Measurements from ENCODE around the gene CACHD1.

Gene CACHD1

DNA sequence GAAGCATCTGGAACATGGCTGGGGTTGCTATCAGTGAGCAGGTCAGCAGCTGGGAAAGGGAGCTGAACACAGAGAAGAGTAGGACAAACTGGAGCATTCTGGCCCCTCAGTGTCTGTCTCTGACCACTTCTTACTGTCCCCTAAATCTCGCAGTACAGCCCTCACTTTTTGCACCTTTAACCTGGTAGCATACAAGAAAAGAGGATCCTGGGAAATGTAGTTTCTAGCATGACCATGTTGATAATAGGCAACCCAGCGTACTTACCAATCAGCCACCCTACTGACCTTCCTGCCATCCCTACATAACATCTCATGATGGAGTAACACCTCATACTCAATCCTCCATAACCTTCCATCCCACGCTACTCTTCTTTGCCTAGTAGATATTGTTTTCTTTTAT, 175.8 kb downstream of the CACHD1 start:
- in situ Hi-C loops (cut with MboI; ENCODE audit: low sequenced_read_pairs) = no loop called here

DNA sequence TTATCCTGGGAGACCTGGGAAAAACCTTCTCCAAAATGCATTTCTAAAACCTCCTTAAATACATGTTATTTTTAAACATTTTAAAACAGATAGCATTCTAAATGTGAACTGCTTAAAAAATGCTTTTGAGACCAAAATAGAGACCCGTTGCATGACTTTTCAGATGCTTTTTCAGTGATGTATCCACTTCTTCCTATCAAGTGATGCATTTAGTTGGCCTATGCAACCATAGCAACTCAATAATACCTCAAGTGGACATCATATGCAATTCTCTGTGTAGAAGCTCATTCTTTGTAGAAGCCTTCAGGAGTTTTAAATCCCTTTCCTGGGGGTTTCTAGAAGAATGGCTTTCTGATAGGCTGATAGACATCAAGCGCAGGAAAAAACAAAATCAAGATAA, 180.5 kb downstream of the CACHD1 start:
- in situ Hi-C loops (cut with MboI; ENCODE audit: low sequenced_read_pairs) = no loop called here

DNA sequence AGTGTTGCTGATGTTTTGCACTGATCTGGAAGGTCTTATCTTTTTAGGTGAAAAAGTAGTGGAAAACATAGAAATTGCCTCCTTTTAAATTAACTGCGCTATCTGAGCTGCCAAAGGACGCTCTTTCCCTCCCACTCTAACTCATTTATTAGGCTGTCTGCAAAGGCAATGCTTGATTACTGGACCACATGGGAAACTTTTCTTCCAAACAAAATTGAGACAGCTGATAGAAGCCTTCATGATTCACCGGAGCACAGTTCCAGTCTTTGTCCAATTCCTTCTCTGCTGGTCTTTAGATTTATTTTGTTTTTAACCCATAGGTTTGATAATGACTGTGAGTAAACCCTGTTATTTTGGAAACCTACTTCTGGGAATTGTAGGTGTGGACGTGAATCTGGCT, 181.9 kb downstream of the CACHD1 start:
- in situ Hi-C loops (cut with MboI; ENCODE audit: low sequenced_read_pairs) = no loop called here

DNA sequence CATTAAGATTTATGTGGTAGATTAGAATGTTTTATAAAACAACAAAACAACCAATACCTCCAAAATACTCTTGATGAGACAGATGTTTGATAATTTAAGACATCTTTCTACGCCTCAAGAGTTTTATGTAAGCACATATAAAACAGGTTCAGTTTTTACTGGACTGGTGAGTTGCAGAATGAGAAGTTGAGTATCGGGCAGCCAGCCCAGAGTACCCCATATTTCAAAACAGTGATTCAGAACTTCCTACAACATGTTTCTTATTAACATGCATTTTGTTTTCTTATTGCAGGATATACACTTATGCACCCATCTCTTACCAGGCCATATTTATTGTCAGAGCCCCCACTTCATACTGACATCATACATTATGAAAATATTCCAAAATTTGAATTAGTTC, 183.5 kb downstream of the CACHD1 start:
- in situ Hi-C loops (cut with MboI; ENCODE audit: low sequenced_read_pairs) = no loop called here

DNA sequence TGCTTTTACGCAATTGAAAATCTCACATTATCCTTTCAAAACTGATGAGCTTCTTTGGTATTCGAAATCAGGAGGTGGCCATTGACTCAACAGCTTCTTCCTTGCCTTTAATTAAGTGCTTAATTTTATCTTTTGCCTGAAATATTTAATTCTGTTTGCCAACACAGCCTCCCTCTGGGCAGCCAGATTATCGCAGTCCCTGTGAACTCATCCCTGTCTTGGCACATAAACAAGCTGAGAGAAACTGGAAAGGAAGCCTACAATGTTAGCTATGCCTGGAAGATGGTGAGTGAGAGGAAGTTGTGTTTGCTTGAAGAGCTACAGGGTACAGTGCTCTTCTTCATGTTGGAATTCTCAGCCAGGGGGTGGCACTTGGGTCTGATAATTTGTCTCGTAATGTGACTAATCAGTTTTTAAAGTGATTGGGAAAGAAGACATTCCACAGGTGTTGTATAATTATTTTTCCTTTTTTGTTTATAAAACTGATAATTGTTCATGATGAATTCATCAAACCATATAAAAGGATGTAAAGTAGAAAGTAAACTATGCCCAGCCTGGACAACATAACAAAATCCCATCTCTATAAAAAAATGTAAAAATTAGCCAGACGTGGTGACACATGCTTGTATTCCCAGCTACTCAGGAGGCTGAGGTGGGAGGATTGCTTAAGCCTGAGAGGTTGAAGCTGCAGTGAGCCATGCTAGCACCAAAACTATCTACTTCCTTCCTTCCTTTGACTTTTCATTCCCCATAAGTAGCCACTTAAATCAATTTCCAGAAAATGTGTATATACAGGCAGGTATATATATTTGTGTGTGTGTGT, 184.8 kb downstream of the CACHD1 start:
- in situ Hi-C loops (cut with MboI; ENCODE audit: low sequenced_read_pairs) = no loop called here

DNA sequence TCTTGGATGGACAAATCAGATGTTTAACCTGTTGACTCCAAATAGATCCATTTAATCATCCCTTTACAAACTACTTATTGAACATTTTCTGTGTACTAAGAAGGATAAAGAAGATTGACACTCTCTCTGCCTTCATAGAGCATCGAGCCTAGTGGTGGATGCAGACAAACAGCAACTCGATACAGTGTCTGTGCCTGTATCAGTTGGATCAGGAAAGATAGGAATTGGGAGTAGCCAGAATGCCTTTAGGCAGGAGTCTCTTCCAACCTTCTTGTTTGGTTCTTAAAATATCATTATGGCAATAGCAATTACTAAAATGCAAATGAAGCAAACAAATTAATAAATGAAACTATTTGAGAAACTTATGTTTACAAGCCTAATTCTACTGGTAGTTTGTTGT, 185.9 kb downstream of the CACHD1 start:
- in situ Hi-C loops (cut with MboI; ENCODE audit: low sequenced_read_pairs) = no loop called here

DNA sequence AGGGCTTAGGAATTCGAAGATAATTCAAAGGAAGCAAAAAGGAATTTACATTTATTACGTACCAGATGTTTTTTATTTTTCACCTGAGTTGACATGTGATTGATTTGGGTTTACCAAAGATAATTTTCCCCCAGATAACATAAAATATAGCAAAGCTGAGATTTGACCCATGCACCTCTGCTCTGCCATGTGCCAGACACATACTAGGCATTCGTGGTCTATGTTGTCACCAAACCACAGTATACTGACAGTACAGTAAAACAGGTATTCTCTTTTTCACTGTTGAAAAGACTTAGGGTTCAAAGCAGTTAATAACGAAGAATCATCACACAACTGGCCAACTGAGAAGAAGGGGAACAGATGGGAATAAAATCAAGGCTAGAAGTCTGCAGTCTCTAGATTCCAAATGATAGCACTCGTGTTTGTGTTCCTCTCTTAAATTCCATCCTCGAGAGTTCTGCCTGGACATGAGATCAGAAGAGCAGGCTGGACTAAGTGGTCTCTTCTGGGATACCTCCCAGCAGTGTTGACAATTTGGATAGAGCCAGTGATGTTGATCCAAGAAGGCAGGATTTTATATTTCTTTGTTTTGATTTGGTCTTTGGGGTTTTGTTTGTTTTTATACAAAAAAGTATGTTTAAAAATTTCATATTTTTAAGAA, 189.7 kb downstream of the CACHD1 start:
- in situ Hi-C loops (cut with MboI; ENCODE audit: low sequenced_read_pairs) = no loop called here

DNA sequence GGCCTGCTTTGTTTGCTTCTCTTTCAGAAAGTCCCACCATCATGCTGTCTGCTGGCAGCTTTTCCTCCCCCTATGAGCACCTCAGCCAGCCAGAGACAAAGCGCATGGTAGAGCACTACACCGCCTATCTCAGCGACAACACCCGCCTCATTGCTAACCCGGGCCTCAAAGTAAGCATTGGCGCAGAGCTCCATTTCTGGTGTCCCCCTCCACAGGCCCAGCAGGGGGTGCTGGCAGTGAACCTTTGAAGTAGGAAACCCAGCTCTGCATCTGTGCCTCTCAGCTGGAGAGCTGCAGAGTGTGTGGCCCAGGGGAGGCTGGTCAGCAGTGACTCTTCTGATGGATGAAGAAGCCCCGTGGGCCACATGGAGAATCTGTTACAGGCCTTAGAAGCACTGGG, 193.7 kb downstream of the CACHD1 start:
- in situ Hi-C loops (cut with MboI; ENCODE audit: low sequenced_read_pairs) = no loop called here

DNA sequence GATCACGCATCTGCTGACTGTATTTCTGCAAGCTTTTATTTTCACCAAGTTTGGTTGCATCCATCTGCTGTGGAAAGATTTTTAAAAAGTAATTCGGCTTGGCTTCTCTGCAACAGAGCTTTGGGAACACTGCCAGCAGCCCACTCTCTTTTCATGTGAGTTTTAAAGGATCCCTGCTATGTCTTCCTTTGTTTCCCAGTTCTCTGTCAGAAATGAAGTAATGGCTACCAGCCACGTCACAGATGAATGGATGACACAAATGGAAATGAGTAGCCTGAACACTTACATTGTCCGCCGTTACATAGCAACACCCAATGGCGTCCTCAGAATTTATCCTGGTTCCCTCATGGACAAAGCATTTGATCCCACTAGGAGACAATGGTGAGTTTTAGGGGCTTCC, 194.4 kb downstream of the CACHD1 start:
- in situ Hi-C loops (cut with MboI; ENCODE audit: low sequenced_read_pairs) = no loop called here

DNA sequence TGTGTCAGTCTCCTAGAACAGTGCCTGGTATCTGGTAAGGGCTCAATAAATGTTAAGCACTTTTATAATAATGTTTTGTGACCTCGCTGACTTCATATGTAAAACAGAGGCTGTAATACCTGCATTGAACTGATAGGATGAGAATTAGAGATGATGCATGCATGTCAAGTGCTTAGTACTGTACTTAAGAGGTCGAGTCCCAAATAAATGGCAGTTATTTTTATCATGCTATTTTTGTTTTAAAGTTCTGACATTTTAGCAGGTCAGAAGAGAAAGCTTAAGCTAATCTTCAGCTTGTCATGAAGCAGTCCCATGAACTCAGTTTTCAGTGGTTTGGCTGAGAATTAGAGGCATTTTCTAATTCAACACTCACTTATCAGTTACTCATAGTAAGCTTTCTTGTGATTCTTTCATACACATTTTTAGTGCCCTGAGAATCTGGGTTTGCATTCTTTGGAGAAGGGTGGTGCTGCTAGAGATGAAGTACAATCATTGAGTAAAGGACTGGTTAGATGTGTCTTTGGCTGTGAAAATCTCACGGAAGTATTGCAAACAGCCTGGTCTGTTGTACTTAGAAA, 199.3 kb downstream of the CACHD1 start:
- in situ Hi-C loops (cut with MboI; ENCODE audit: low sequenced_read_pairs) = no loop called here

DNA sequence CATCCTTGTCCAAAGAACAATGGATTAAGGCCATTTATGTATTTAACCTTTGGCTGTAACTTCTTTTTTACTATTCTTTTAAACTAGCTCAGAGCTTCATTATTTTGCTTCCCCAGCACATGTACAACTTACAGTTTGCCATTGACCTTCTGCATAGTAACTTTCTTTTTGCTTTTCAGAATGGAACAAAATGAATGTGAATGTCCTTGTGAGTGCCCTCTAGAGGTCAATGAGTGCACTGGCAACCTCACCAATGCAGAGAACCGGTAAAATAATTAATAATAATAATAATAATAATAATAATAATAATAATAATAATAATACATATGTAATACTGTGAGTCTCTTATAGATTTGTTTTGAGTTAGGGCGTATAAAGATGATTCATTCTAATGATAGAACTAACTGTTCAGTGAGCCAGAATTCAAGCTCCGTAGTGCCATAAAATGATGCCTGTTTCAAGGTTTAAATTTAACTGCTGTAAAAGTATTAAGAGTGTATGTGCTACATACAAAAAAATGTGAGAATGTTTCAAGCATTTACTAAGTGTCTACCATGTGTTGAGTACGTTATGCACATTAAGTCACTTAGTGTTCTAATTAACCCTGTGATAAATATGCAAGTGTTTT, 205.9 kb downstream of the CACHD1 start:
- in situ Hi-C loops (cut with MboI; ENCODE audit: low sequenced_read_pairs) = no loop called here

DNA sequence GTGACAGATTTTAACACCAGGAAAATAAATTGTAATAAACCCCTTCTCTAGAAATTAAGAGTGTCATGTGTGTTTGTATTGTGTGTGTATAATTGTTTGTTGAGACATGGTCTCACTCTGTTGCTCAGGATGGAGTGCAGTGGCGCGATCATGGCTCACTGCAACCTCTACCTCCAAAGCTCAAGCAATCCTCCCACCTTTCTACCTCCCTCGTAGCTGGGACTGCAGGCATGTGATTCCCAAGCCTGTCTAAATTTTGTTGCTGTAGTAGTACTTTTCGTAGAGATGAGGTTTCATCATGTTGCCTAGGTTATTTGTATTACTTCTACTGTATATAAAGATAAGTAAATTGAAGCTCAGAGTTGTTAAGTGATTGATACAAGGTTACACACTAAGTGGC, 206.5 kb downstream of the CACHD1 start:
- in situ Hi-C loops (cut with MboI; ENCODE audit: low sequenced_read_pairs) = no loop called here

DNA sequence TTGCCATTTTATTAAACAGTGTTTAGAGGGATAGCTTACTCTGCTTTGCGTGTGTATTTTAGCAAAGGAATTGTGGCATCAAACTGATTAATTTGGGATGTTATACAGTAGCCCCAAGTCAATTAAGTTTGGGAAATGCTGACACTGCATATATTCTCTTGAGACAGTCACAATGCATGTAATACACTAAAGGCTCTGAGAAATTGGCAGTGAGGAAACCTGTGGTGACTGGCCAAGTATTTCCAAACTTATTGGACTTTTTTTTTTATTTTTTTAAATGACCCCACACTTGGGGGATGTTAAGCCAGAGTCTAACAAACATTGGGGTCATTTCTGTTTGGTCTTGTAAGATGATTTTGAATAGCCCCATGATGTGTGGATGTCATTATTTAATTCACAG, 207.6 kb downstream of the CACHD1 start:
- in situ Hi-C loops (cut with MboI; ENCODE audit: low sequenced_read_pairs) = no loop called here

DNA sequence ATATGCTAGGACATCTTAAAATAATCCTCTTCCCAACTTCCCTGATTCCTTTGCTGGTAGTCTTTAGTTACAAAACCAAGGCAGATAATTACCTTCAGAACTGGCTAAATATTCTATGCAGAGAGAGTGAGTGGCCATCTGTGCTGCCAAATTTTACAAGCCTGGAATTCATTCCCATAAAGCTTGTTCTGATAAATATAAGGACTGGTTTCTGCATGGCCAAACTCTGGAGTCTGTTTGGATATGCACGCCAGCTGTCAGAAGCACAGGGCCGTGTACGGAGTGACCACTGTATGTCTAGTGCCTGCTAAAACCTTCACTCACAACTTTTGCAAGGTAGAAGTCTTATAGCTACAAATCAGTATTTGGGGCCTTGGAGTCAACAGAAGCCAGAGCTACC, 208.4 kb downstream of the CACHD1 start:
- in situ Hi-C loops (cut with MboI; ENCODE audit: low sequenced_read_pairs) = no loop called here

DNA sequence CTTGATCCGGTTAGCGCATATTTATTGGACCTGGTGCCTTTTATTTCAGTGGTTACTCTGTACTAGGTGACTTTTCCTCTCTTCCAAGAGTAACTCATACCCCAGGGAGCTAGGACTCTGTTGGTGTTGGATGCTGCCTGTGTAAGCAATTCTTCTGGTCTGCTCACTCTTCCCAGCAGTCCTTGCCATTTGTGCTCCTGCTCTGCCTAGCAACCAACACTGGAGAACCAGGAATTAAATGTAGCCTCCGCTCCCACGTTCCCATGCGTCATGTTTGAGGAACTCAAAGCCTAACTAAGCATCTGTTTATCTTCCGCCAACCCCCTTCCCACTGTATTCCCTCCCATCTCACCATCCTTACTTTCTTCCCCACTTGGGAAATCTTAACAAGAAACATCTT, 209.2 kb downstream of the CACHD1 start:
- in situ Hi-C loops (cut with MboI; ENCODE audit: low sequenced_read_pairs) = no loop called here

DNA sequence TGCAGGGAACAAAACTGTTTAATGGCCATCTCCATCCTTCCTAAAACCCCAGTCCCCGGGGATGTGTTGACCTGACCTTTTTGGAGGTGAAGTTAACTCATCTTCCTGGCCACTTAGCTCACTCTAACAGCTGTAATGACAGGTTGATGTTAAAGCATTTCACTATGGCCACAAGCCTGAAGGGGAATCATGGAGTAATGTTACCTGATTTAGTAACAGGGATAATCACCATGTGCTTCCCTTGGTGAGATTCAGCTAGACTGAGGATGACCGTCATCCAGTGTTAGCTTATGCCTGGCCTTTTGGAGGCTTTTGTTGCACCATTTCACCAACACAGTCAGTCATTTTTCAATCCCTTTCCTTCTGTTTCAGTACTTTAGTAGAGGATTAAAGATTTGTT, 210.7 kb downstream of the CACHD1 start:
- in situ Hi-C loops (cut with MboI; ENCODE audit: low sequenced_read_pairs) = no loop called here

DNA sequence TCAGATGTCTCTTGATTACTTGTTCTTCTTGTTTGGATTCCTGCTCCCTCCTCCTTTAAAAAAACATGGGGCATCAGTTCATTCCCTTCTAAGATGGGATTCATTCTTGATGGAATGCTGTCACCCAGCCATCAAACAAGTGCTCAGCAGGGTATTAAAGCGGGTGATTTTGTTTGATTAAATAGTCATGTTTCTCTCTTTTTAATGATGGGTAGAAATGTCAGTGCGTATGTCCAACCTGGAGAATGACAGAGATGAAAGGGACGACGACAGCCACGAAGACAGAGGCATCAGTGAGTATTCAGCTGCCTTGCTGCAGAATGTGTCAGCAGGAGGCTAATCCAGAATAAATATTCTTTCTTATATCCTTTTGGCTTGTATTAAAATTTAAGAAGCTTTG, 211.1 kb downstream of the CACHD1 start:
- in situ Hi-C loops (cut with MboI; ENCODE audit: low sequenced_read_pairs) = no loop called here

DNA sequence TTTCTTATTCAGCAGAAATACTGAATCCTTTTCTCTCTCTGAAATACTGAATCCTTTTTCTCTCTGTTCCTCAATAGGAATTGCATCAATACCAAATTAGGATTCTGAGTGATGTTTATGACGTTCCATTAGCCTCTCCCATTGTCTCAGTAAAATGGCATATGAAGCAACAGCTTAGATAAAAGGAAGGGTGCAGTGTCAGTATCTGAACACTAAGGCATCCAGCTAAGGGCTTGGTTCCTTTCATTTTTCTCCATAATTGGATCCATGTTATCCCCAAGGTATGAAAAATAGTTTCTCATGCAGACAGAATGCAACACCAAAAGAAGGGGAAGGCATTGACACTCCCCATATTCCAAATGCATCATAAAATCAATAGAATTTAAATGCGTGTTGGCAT, 213.5 kb downstream of the CACHD1 start:
- in situ Hi-C loops (cut with MboI; ENCODE audit: low sequenced_read_pairs) = no loop called here

DNA sequence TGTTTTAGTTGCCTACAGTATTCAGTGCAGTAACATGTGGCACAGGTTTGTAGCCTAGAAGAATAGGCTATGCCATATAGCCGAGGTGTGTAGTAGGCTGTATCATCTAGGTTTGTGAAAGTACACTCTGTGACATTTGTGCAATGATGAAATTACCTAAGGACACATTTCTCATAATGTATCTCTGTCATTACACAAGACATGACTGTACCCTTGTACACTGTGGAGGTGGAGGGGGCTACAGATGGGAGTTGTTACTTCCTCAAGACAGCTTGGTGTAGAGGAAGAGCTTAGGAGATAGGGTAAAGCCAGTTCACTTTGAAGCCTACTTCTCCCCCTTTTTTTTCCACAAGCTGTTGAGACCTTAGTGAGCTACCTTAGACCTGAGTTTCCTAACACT, 215.3 kb downstream of the CACHD1 start:
- in situ Hi-C loops (cut with MboI; ENCODE audit: low sequenced_read_pairs) = no loop called here

DNA sequence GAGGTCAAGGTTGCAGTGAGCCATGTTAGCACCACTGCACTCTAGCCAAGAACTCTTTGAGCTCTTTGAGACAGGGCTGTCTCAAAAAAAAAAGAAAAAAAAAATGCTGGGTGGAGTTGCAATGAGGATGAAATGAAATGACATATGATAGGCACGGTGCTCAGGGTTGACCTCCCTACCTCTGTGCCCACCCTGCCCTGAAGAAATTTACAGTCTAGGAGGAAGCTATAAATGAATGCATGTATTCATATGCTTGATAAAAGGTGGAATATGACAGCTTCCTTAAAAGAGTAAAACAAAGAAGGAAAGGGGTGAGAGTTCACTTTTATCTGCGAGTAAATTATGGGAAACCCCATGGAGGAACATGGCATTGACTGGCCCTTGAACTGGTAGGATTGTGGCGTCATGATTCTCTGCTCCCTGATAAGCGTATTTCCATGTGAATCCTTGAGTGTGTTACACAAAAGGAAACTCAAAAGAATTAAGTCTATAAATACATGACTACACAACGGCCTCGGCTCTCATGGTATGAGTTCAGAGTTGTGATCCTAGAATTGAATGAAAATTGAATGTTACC, 215.9 kb downstream of the CACHD1 start:
- in situ Hi-C loops (cut with MboI; ENCODE audit: low sequenced_read_pairs) = no loop called here
